ENCODE results near the gene BLOC1S1.

Gene BLOC1S1

DNA sequence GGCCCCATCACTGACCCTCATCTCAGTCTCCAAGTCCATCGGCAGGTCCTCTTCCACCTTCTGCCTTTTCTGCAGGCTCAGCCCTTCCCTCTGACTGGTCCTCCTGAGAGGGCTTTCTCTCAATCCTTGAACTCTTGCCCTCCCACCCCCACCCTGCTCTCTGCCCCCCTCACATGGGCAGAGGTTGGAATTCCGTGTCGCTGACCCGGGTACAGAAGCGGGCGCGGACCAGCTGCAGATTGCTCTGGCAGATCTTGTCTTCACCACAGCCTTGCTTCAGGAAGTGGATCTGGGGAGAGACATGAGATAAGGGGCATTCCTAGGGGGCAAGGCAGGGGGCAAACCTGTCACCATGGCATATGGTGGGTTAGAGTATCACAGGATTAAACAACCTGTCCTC, 20.5 kb upstream of the BLOC1S1 start:
- Histone ChIP-seq H3K27ac (ENCODE audit: low read depth, low read length) (no peak overlapping the region), H3K27me3 (ENCODE audit: control insufficient read depth, insufficient read depth, low read length) (no peaks in the 10 kb centered on the region), H3K4me1 (ENCODE audit: control insufficient read depth, insufficient read depth, low read length) (no peaks in the 10 kb centered on the region), H3K36me3 (ENCODE audit: control insufficient read depth, insufficient read depth, low read length) (peaks cover 55% of the 10 kb centered on the region), H3K9me3 (ENCODE audit: control insufficient read depth, insufficient read depth, low read length) (no peaks in the 10 kb centered on the region), H3K9ac (ENCODE audit: low read depth, low read length) (no peak overlapping the region), H3K4me3 (ENCODE audit: low read depth, low read length) (no peak overlapping the region)

DNA sequence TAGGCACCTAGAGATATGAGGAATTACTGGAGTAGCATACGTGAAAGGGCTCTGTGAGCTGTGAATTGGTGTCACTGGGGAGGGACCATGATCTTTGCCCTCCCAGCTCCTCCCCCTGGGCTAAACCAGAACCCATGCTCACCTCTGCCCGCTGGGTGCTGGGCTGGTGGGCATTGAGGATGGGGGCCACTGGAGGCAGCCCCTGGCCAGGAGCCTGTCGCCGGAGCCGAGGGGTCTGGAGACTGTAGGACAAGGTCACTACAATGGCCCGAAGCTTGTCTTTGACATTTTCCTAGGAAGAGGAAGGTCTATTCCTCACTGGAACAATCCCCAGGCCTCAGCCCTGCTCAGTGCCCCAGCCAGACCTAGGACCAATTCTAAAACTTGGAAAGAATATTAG, 19.7 kb upstream of the BLOC1S1 start:
- Histone ChIP-seq H3K27ac (ENCODE audit: low read depth, low read length) (no peak overlapping the region), H3K27me3 (ENCODE audit: control insufficient read depth, insufficient read depth, low read length) (no peaks in the 10 kb centered on the region), H3K9me3 (ENCODE audit: control insufficient read depth, insufficient read depth, low read length) (no peaks in the 10 kb centered on the region), H3K4me1 (ENCODE audit: control insufficient read depth, insufficient read depth, low read length) (no peaks in the 10 kb centered on the region), H3K9ac (ENCODE audit: low read depth, low read length) (no peak overlapping the region), H3K36me3 (ENCODE audit: control insufficient read depth, insufficient read depth, low read length) (peaks cover 54% of the 10 kb centered on the region), H3K4me3 (ENCODE audit: low read depth, low read length) (no peak overlapping the region)

DNA sequence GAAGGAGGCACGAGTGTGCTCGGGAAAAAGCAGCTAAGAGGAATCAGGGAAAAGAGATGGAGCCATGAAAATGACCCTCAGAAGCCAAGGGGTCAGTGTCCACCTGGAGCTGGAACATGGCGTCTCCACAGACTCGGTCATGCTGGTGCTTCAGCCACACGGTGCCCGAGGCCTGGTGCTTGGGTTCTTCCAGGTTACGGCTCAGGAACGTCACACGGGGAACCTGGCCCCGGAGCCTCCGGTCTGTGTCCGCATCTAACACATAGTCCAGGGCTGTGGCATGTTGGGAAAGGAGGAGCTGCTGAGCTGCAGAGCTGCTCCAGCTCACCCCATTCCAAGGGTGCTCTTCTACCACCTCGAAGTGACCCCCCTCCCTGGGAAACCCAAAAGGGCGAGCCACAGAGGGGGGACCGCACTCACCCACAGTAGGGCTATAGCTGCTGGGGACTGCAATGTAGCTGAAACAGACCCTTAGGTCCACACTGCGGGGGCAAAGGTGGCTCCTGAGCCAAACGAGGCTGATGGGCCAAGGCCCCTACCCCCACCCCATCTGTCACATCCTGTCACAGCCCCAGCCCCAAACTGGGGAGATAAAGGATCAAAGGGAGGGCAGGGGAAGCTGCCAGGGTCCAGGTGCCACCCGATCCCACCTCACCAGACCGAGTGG, 18.9 kb upstream of the BLOC1S1 start:
- H3K4me3 ChIP-seq (ENCODE audit: low read depth, low read length) = no peak overlapping the region
- no peaks in the 10 kb centered on the region for H3K4me1 ChIP-seq (ENCODE audit: control insufficient read depth, insufficient read depth, low read length)
- H3K36me3 ChIP-seq (ENCODE audit: control insufficient read depth, insufficient read depth, low read length) = peaks cover 46% of the 10 kb centered on the region
- H3K27ac ChIP-seq (ENCODE audit: low read depth, low read length) = no peak overlapping the region
- no peaks in the 10 kb centered on the region for H3K9me3 ChIP-seq (ENCODE audit: control insufficient read depth, insufficient read depth, low read length)
- H3K27me3 ChIP-seq (ENCODE audit: control insufficient read depth, insufficient read depth, low read length) = no peaks in the 10 kb centered on the region
- no peak overlapping the region for H3K9ac ChIP-seq (ENCODE audit: low read depth, low read length)

GRCh38 chr12:55697686-55698085, 18.2 kb upstream of the BLOC1S1 start:
- H3K9ac ChIP-seq (ENCODE audit: low read depth, low read length) = no peak overlapping the region
- no peaks in the 10 kb centered on the region for H3K9me3 ChIP-seq (ENCODE audit: control insufficient read depth, insufficient read depth, low read length)
- no peaks in the 10 kb centered on the region for H3K4me1 ChIP-seq (ENCODE audit: control insufficient read depth, insufficient read depth, low read length)
- H3K4me3 ChIP-seq (ENCODE audit: low read depth, low read length) = no peak overlapping the region
- no peak overlapping the region for H3K27ac ChIP-seq (ENCODE audit: low read depth, low read length)
- no peaks in the 10 kb centered on the region for H3K27me3 ChIP-seq (ENCODE audit: control insufficient read depth, insufficient read depth, low read length)
- peaks cover 43% of the 10 kb centered on the region for H3K36me3 ChIP-seq (ENCODE audit: control insufficient read depth, insufficient read depth, low read length)

DNA sequence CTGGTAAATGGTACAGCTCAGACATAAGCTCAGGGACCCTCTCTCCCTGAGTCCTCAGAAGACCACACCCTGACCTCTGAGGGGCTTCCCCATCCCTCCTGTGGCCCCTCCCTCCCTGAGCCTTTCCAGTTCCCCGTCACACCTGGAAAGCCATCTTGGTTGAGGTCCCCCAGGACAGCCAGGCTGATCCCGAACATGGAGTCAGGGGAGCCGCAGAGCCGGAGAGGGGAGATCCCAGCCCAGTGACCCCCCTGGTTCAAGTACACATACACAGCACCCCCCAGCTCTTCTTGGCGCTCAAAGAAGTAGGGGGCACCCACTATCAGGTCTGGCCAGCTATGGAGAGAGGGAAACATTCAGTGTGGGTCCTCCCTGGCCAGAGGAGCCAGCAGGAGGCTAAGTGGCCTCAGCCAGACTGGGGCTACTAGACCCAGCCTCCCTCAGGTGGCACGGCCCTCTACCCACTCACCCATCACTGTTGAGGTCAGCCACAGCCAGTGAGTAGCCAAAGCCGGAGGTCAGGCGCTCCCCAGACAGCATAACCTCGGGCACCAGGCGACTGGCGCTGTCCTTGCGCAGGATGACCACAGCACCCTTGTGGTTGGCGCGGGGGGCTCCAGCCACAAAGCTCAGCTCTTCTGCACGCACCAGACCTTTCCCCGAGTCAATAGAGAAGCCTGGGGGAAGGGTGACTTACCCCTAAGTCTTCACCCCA, 17.4 kb upstream of the BLOC1S1 start:
- no peak overlapping the region for H3K4me3 ChIP-seq (ENCODE audit: low read depth, low read length)
- no peaks in the 10 kb centered on the region for H3K4me1 ChIP-seq (ENCODE audit: control insufficient read depth, insufficient read depth, low read length)
- no peak overlapping the region for H3K9ac ChIP-seq (ENCODE audit: low read depth, low read length)
- H3K36me3 ChIP-seq (ENCODE audit: control insufficient read depth, insufficient read depth, low read length) = peaks cover 38% of the 10 kb centered on the region
- H3K27ac ChIP-seq (ENCODE audit: low read depth, low read length) = no peak overlapping the region
- no peaks in the 10 kb centered on the region for H3K9me3 ChIP-seq (ENCODE audit: control insufficient read depth, insufficient read depth, low read length)
- no peaks in the 10 kb centered on the region for H3K27me3 ChIP-seq (ENCODE audit: control insufficient read depth, insufficient read depth, low read length)

DNA sequence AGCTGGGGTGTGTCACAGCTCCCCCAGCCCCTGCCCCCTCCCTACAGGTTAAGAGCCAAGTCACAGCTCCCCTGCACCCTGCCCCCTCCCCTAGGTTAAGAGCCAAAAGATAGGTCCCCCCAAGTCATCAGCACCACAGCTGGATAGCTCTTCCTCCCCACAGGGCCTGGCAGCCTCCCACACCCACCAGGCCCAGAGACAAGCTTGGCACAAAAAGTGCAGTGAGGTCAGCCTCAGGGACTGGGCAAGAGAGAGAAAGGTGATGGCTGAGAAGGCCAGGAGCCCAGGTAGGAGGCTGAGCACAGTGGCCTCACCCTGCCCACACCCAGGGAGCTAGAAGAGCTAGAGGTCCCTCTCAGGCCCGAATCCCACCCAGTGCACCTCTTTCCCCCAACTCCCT, 16.9 kb upstream of the BLOC1S1 start:
- Histone ChIP-seq H3K36me3 (ENCODE audit: control insufficient read depth, insufficient read depth, low read length) (peaks cover 33% of the 10 kb centered on the region), H3K9ac (ENCODE audit: low read depth, low read length) (no peak overlapping the region), H3K4me1 (ENCODE audit: control insufficient read depth, insufficient read depth, low read length) (no peaks in the 10 kb centered on the region), H3K9me3 (ENCODE audit: control insufficient read depth, insufficient read depth, low read length) (no peaks in the 10 kb centered on the region), H3K27me3 (ENCODE audit: control insufficient read depth, insufficient read depth, low read length) (no peaks in the 10 kb centered on the region), H3K27ac (ENCODE audit: low read depth, low read length) (no peak overlapping the region), H3K4me3 (ENCODE audit: low read depth, low read length) (no peak overlapping the region)

GRCh38 chr12:55699471-55700055, 16.3 kb upstream of the BLOC1S1 start:
- no peak overlapping the region for H3K4me3 ChIP-seq (ENCODE audit: low read depth, low read length)
- H3K4me1 ChIP-seq (ENCODE audit: control insufficient read depth, insufficient read depth, low read length) = no peaks in the 10 kb centered on the region
- H3K27me3 ChIP-seq (ENCODE audit: control insufficient read depth, insufficient read depth, low read length) = no peaks in the 10 kb centered on the region
- no peaks in the 10 kb centered on the region for H3K9me3 ChIP-seq (ENCODE audit: control insufficient read depth, insufficient read depth, low read length)
- no peak overlapping the region for H3K27ac ChIP-seq (ENCODE audit: low read depth, low read length)
- peaks cover 27% of the 10 kb centered on the region; the same call in 1 of the 2 replicates for H3K36me3 ChIP-seq (ENCODE audit: control insufficient read depth, insufficient read depth, low read length)
- no peak overlapping the region for H3K9ac ChIP-seq (ENCODE audit: low read depth, low read length)

GRCh38 chr12:55700255-55701018, 15.4 kb upstream of the BLOC1S1 start:
- H3K9ac ChIP-seq (ENCODE audit: low read depth, low read length) = no peak overlapping the region
- no peaks in the 10 kb centered on the region for H3K27me3 ChIP-seq (ENCODE audit: control insufficient read depth, insufficient read depth, low read length)
- H3K27ac ChIP-seq (ENCODE audit: low read depth, low read length) = no peak overlapping the region
- H3K4me3 ChIP-seq (ENCODE audit: low read depth, low read length) = no peak overlapping the region
- peaks cover 19% of the 10 kb centered on the region; the same call in 1 of the 2 replicates for H3K36me3 ChIP-seq (ENCODE audit: control insufficient read depth, insufficient read depth, low read length)
- no peaks in the 10 kb centered on the region for H3K9me3 ChIP-seq (ENCODE audit: control insufficient read depth, insufficient read depth, low read length)
- H3K4me1 ChIP-seq (ENCODE audit: control insufficient read depth, insufficient read depth, low read length) = 0 out of 2 replicates have a peak, but pooled peaks cover 5% of the 10 kb centered on the region

DNA sequence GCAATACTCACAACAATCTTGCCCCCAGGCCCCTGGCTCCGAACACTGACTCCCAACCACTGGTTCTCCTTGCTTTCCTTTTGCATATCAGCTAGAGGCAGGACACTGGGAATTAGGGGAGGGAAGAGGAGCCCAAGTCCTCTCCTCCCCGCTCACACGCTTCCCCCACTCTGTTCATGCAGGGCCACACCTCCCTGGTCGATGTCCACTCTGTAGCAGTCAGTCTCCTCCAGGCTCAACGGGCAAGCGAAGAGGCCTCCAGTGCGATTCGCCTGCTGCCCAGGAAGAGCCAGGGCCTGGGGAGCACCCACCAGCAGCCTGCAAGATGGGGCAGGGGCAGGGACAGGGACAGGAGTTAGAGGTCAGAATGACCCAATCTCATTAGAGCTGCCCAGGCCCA, 13.0 kb upstream of the BLOC1S1 start:
- Histone ChIP-seq H3K4me1 (ENCODE audit: control insufficient read depth, insufficient read depth, low read length) (peaks cover 18% of the 10 kb centered on the region), H3K9ac (ENCODE audit: low read depth, low read length) (no peak overlapping the region), H3K36me3 (ENCODE audit: control insufficient read depth, insufficient read depth, low read length) (peaks cover under 1% of the 10 kb centered on the region; the same call in 1 of the 2 replicates)

GRCh38 chr12:55703288-55703687, 12.6 kb upstream of the BLOC1S1 start:
- Histone ChIP-seq H3K9me3 (ENCODE audit: control insufficient read depth, insufficient read depth, low read length) (no peaks in the 10 kb centered on the region), H3K27ac (ENCODE audit: low read depth, low read length) (no peak overlapping the region), H3K36me3 (ENCODE audit: control insufficient read depth, insufficient read depth, low read length) (no peaks in the 10 kb centered on the region; the same call in 1 of the 2 replicates), H3K4me1 (ENCODE audit: control insufficient read depth, insufficient read depth, low read length) (peaks cover 18% of the 10 kb centered on the region), H3K27me3 (ENCODE audit: control insufficient read depth, insufficient read depth, low read length) (peaks cover 7% of the 10 kb centered on the region; the same call in 1 of the 2 replicates), H3K9ac (ENCODE audit: low read depth, low read length) (no peak overlapping the region), H3K4me3 (ENCODE audit: low read depth, low read length) (no peak overlapping the region)

More for the DNA sequence above, 13.0 kb upstream of the BLOC1S1 start:
- Histone ChIP-seq H3K9me3 (ENCODE audit: control insufficient read depth, insufficient read depth, low read length) (no peaks in the 10 kb centered on the region), H3K27ac (ENCODE audit: low read depth, low read length) (no peak overlapping the region), H3K27me3 (ENCODE audit: control insufficient read depth, insufficient read depth, low read length) (peaks cover 7% of the 10 kb centered on the region; the same call in 1 of the 2 replicates), H3K4me3 (ENCODE audit: low read depth, low read length) (no peak overlapping the region)
